GM04504 (cell line): ENCODE results near the gene NOC4L.
A peak's percentile ranks its signal among the peaks of the same experiment; 100 is the strongest.

Experiments used
- DNase-seq: peaks from one replicate; pipeline ENCODE4 v3.0.0-alpha.2; 2012; ENCODE audit warnings: low read depth

Gene NOC4L

DNA sequence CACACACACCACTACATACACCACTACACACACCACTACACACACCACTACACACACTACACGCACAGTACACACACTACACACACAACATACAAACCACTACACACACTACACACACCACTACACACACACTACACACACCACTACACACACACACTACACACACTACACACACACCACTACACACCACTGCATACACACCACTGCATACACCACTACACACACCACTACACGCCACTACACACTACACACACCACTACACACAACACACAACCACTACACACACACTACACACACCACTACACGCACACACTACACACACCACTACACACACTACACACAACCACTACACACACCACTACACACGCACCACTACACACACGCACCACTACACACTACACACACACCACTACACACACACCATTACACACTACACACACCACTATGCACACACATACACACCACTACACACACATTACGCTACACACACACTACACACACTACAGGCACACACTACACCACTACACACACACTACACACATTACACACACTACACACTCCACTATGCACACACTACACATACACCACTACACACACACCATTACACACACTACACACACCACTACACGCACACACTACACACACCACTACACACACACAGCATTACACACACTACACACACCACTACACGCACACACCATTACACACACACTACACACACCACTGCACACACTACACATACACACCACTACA, 12.5 kb downstream of the NOC4L start:
- DNase-seq: no peak

DNA sequence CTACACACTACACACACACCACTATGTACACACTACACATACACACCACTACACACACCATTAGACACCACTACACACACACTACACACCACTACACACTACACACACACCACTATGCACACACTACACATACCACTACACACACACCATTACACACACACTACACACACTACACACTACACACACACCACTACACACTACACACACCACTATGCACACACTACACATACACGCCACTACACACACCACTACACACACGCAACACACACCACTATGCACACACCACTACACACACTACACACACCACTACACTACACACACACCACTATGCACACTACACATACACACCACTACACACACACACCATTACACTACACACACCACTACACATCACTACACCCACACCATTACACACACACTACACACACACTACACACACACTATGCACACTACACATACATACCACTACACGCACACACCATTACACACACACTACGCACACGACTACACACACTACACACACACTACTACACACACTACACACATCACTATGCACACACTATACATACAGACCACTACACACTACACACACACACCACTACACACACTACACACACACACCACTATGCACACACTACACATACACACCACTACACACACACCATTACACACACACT, 13.6 kb downstream of the NOC4L start:
- no peak for DNase-seq

- DNase-seq: no peak
Measured at GRCh38 chr12:132158677-132159554, 14.7 kb downstream of the NOC4L start.

- no peak for DNase-seq
Measured at GRCh38 chr12:132159555-132160003, 15.3 kb downstream of the NOC4L start.

DNA sequence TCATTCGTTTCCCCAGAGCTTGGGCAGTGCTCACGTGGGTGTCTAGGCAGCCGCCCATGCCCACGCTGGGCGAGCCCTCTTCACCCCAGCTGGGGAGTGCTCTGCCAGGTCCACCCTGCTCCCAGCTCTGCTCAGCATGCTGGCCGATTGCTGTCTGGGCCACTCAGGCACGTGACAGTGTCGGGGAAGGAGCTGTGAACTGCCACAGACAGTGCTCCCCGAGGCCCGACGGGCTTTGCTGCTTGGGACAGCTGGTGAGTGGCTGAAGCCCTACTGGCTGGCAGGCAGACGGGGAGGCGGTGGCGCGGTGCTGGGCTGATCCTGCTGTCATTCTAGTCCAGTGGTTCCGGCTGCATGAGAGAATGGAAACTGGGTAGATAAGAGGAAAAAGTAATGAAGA, 15.8 kb downstream of the NOC4L start:
- DNase-seq: no peak

GRCh38 chr12:132160601-132161035, 16.4 kb downstream of the NOC4L start:
- DNase-seq: no peak

GRCh38 chr12:132161036-132161781, 17.0 kb downstream of the NOC4L start:
- DNase-seq: no peak

DNA sequence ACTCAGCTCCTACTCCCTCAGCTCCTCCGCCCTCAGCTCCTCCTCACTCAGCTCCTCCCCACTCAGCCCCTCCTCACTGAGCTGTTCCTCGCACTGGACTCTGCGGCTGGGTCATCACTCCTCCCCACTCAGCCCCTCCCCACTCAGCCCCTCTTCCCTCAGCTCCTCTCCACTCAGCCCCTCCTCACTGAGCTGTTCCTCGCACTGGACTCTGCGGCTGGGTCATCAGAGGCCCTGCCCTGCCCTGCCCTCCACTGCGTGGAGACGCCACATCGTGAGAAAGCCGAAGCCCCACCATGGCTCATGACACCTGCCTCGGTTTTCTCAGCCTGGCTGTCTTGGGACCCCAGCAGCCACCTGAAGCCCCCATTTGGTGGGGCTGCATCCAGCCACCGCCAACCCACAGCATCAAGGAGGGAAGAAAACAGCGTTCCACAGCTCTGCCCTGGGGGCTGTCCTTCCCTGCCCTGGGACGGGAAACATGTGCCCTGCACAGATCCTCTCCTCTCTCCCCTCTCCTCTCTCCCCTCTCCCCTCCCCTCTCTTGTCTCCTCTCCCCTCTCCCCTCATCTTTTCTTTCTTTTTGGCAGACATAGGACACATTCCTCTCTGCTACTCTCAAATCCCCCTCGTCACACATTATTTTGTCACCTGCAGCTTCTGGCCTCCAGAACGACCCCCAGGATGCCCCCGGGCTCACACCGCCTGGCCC, 17.7 kb downstream of the NOC4L start:
- no peak for DNase-seq

DNA sequence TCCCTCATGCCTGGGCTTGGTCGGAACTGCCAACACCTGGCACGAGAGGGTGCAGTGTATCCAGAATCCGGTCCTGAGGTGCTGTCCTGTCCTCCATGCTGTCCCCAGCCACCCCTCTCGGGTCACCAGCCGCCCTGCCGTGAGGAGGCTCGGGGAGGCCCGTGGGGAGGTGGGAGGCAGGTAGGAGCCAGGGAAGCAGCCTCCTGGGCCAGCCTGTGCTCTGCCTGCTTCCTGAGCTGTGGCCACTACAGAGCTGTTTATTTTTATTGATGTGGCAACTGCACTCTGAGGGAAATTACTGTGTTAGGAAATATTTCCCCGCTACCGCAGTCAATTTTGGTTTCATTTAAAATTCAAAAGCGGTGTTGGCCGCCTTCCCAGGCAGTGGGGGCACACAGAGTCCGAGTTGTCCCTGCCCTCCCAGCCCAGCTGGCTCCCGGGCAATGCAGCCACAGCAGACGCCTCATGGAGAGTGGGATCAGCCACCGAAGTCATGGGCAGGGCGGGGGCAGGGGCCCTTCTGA, 18.3 kb downstream of the NOC4L start:
- peak; percentile 75 for DNase-seq

DNA sequence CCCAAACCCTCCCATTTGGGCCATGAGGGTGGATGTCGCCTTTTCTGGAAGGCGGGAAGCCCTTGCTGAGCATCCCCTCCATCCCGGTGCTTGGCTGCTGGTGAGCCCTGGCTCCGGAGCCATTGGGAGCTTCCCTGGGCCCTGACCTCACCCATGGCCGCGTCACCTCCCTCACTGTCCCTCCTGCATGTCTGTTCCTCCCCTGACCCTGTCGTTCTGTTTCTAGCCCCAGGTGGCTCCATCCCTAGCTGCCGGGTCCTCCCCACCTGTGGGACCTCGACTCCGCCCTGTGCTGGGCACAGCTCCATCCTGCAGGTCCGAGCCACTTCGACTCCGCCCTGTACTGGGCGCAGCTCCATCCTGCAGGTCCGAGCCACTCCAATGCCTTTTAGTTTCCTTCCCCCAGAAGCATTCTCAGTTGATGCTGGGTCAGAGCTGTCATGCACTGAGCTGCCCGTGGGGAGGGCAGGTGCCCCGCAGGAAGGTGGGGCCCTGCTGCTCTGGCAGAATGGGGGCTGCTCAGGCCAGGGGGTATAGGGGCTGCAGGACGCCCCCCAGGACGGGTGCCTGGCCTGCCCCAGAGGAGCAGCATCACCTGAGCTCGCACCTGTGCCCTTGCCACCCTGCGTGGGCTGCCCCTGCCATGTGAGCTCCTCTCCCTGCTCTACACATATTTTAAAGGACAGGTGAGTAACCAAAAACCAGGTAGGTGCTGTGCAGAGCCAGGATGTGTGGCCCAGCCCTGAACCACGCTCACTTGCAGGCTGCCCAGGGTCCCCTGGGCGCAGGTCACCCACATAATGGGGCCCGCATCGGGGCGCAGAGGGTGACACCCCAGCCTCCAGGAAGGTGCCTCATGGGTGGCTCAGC, 19.0 kb downstream of the NOC4L start:
- DNase-seq: no peak

DNA sequence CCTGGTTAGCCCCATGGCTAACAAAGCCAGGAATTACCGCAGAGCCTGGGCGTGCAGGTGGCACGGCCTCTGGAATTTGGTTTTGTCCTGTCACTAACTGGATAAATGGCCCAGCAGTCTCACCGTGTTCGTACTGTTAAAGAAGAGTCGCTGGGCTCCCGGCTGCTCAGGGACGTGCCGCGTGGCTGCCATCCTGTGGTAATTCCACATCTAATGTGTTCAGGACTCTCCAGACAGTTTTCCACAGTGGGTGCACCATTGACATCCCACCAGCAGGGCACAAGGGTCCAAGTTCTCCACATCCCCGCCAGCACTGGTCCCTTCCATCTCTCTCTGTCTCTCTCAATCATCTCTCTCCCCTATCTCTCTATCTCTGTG, 19.6 kb downstream of the NOC4L start:
- no peak for DNase-seq

GRCh38 chr12:132164426-132164825, 20.2 kb downstream of the NOC4L start:
- no peak for DNase-seq

DNA sequence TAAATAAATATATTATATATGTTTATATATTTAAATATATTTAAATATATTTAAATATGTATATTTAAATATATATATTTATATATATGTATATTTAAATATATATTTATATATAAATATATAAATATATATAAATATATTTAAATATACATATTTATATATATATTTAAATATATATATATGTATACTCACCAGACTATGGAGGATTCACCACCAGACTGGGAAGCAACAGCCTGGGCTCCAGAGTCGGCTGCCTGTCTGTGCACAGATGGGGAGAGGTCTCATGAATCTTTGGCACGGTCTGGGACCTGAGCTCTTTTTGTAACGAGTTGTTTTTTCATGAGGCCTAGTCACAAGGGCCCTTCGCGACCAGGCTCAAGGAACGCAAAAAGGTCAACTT, 21.3 kb downstream of the NOC4L start:
- no peak for DNase-seq

GRCh38 chr12:132166093-132166492, 21.8 kb downstream of the NOC4L start:
- no peak for DNase-seq

GRCh38 chr12:132166801-132167591, 22.7 kb downstream of the NOC4L start:
- no peak for DNase-seq

DNA sequence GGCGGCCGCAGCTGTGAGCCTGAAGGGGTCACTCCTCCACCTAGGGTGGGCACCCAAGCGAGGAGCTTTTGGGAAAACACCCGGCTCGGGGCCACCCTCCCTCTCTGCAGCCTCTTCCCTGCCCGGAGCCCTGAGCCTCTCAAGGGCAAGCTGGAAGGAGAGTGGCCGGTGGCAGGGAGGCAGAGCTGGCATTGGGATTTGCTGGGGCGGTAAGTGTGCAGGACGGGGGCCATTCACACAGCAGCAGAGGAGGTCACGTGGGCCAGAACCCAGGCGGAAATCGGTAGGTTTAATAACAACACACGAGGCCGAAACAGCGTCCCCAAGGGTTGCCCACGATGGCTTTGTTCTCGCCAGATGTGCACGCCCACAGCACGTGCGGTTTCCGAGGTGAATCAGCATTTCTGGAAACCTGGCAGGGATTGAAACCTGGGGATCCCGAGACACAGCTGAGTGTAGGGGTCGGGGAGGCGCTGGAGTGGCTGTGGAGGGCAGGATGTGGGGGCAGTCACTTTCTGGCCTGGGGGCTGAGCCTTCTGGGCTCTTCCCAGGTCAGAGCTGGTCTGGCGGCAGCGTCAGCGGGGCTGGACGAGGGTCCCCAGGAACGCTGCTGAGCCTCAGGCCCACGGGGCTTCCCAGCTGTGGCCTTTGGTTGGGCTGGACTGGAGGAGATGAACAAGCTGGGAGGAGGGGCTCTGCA, 23.5 kb downstream of the NOC4L start:
- no peak for DNase-seq

DNA sequence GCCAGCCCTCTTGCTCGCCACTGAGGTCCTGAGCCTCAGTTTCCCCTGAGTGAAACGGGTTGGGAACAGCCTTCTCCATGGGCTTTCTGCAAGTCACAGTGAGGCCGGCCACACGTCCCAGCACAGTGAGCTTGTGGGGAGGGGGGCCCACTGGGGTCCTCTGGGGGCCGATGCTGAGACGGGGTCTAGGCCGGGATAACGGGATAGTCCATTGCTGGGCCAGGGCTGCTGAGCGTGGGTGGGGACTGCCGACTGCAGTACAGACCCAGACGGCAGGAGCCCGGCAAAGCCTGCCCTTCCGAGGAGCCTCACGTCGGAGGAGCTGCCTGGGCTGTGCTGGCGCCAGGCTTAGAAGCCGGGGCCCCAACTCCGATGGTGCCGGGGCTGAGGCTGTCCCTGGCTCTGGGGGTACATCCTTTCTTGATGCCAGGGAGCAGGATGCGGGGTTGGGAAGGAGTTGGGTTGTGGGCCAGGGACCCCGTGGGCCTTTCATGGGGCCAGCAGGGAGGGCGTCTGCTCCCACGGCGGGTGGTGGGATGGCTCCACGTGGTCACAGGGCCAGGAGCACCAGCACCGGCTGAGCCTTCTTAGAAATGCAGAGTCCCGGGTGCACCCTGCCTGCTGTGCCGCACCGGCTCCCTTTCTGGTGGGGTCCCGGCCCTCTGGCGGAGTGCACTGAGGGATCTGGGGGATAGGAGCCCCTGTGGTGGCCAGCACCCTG, 24.2 kb downstream of the NOC4L start:
- DNase-seq: no peak

- no peak for DNase-seq
Measured at GRCh38 chr12:132169376-132169775, 25.1 kb downstream of the NOC4L start.
